ENCODE data around the gene BEND3. TPM values are rescaled to one million over a fixed set of nuclear protein-coding genes. Genes with fewer than 3 reads are reported as not detected.
A peak's percentile ranks its signal among the peaks of the same experiment; 100 is the strongest.
"Not testable (repeated sequence)": the region's sequence is repeated elsewhere in the genome, so short reads cannot be mapped to it uniquely, and the experiment has no call there.

Gene BEND3
- total RNA-seq, 4 donors from 2014 or later: 1.1 to 1.8 (median 1.4) TPM

GRCh38 chr6:107152638-107153430, 37.5 kb upstream of the BEND3 start:
- no peak for DNase-seq (ENCODE audit: low spot score in 2 of 2)
- 89 to 93% methylated on average over 8 of the region's 8 CpGs for WGBS, 2 donors
- TF ChIP-seq CTCF (IDR thresholded peaks at IDR 0.05) (no peak), POLR2A (IDR thresholded peaks at IDR 0.05) (no peak)
- intact Hi-C loops (cut with DNase I; ENCODE audit: low total_unique reads): no loop called here
- H3K4me3 ChIP-seq (ENCODE audit: low read depth, poor library complexity, severe bottlenecking): no peak overlapping the region

GRCh38 chr6:107144666-107145065, 29.4 kb upstream of the BEND3 start:
- intact Hi-C loops (cut with DNase I; ENCODE audit: low total_unique reads): no loop called here
- no peak for DNase-seq (ENCODE audit: low spot score in 2 of 2)
- no peak overlapping the region for H3K4me3 ChIP-seq (ENCODE audit: low read depth, poor library complexity, severe bottlenecking)
- no peak for TF ChIP-seq CTCF (IDR thresholded peaks at IDR 0.05)
- no peak for TF ChIP-seq POLR2A (IDR thresholded peaks at IDR 0.05)
- WGBS, 2 donors: 83 to 84% methylated on average over 4 of the region's 4 CpGs

DNA sequence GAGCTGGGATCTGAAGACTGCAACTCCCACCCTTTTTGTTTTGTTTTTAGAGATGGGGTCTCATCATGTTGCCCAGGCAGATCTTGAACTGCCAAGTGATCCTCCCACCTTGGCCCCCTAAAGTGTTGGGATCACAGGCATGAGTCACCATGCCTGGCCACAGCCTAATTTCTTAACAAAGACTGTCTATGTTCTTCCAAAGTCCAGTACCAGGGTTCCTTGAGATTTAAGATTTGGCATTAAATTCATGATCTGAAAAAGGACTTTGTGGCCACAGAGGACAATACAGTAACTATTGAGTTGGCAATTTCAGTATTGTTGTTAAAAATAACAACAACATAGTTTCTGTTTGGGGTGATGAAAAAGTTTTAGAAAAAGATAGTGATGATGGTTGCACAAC, 28.7 kb upstream of the BEND3 start:
- TF ChIP-seq CTCF (IDR thresholded peaks at IDR 0.05) (no peak), POLR2A (IDR thresholded peaks at IDR 0.05) (no peak)
- H3K4me3 ChIP-seq (ENCODE audit: low read depth, poor library complexity, severe bottlenecking): no peak overlapping the region
- no peak for DNase-seq (ENCODE audit: low spot score in 2 of 2)
- intact Hi-C loops (cut with DNase I; ENCODE audit: low total_unique reads): no loop called here

GRCh38 chr6:107140581-107140980, 25.3 kb upstream of the BEND3 start:
- intact Hi-C loops (cut with DNase I; ENCODE audit: low total_unique reads): no loop called here
- no peak overlapping the region for H3K4me3 ChIP-seq (ENCODE audit: low read depth, poor library complexity, severe bottlenecking)
- DNase-seq (ENCODE audit: low spot score in 2 of 2): no peak
- TF ChIP-seq POLR2A (IDR thresholded peaks at IDR 0.05) (no peak), CTCF (IDR thresholded peaks at IDR 0.05) (no peak)
- 41 to 52% methylated on average over 3 of the region's 3 CpGs for WGBS, 2 donors

DNA sequence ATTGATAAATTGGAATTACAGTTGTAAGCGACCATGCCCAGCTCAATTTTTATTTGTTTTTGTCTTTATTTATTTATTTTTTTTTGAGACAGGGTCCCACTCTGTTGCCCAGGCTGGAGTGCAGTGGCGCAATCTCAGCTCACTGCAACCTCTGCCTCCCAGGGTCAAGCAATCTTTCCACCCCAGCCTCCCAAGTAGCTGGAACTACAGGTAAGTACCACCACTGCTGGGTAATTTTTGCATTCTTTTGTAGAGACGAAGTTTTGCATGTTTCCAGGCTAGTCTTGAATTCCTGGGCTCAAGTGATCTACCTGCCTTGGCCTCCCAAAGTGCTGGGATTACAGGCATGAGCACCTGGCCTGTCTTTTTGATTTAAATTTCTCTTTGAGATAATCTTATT, 21.0 kb upstream of the BEND3 start:
- DNase-seq (ENCODE audit: low spot score in 2 of 2); intact Hi-C loops (cut with DNase I; ENCODE audit: low total_unique reads); H3K4me3 ChIP-seq (ENCODE audit: low read depth, poor library complexity, severe bottlenecking): not testable (repeated sequence)
- 89 to 94% methylated on average over 3 of the region's 3 CpGs for WGBS, 2 donors

- H3K4me3 ChIP-seq (ENCODE audit: low read depth, poor library complexity, severe bottlenecking); intact Hi-C loops (cut with DNase I; ENCODE audit: low total_unique reads): not testable (repeated sequence)
- peak in 1 of 2 donors; percentile 54 for DNase-seq (ENCODE audit: low spot score in 2 of 2)
- 94% methylated on average over 14 of the region's 14 CpGs for WGBS, 2 donors
Observed at GRCh38 chr6:107135048-107135680, 19.8 kb upstream of the BEND3 start.

Measured in lower leg skin (tissue), 4 donors.